LNCAP (cell line): ENCODE data around the gene PALLD.

ENCODE experiments used
- CTCF ChIP-seq: fragments of 450-650 bp; IDR thresholded peaks from 2 replicates; pipeline ENCODE4 v1.5.1; 2017; ENCODE audit warnings: mild to moderate bottlenecking

PALLD gene

GRCh38 chr4:168641811-168642140 is 144.9 kb downstream of the PALLD start:
- no peak for TF ChIP-seq CTCF

- TF ChIP-seq CTCF, result no peak
Observed at GRCh38 chr4:168642591-168642990, 145.7 kb downstream of the PALLD start.

GRCh38 chr4:168643111-168643795 is 146.4 kb downstream of the PALLD start:
- no peak for TF ChIP-seq CTCF

- no peak for TF ChIP-seq CTCF
Observed at GRCh38 chr4:168643796-168644159, 146.9 kb downstream of the PALLD start.

GRCh38 chr4:168646001-168646768 is 149.3 kb downstream of the PALLD start:
- no peak for TF ChIP-seq CTCF

- no peak for TF ChIP-seq CTCF
Observed at GRCh38 chr4:168647646-168648375, 151.0 kb downstream of the PALLD start.

GRCh38 chr4:168648494-168648893 is 151.6 kb downstream of the PALLD start:
- TF ChIP-seq CTCF, result no peak
